A549 treated with DMSO at 1 μM for 4 hours (cell line): ENCODE results near the gene NDUFS5. TPM values are rescaled to one million over a fixed set of nuclear protein-coding genes. Genes with fewer than 3 reads are reported as not detected.

Experiments
- total RNA-seq: library from RNA; stranded (reverse); fragments of 200-300 nt; extraction: Qiagen RNA extraction; gene quantifications from 5 replicates; pipeline ENCODE4 v1.2.3, GENCODE V29; 2022; ENCODE audit warnings: low read depth

NDUFS5 gene
- total RNA-seq: 391 to 529 TPM (median 406 TPM) in 5 replicates

DNA sequence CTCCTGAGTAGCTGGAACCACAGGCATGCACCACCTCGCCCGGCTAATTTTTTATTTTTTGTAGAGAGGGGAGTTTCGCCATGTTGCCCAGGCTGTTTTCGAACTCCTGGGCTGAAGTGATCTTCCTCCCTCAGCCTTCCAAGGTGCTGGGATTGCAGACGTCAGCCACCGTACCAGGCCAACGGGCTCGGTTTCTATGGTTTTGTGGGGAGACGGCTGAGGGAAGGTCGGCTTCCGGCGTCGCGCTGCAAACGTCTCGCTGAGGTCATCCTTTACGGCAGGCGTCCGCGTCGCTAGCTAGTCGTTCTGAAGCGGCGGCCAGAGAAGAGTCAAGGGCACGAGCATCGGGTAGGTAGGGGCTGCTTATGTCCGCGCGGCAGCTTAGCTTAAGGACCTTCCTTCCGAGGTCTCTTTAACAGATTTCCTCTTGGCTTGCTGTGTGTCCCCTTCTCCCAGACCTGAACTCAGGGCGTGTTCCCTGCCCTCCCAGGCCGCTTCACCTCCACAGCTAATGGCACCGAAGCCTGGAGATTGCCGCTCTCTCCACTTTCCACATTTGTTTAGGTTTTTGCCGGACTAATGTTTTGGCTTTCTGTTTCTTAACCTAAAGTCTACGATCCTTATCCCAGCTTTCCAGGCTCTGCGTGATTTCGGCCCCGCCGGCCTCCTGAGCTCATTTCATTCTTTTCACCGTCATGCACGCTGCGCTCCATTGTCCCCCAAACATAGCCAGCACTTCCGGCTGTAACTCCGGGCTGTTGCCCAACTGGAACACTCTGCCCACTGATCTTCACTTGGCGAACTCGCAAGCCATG is at the start of gene NDUFS5:
Gene NDUFS5 (plus strand): TSS at position 300 of the 815 bp plus-strand sequence. CDS start 2,375 bp downstream, outside the sequence.

DNA sequence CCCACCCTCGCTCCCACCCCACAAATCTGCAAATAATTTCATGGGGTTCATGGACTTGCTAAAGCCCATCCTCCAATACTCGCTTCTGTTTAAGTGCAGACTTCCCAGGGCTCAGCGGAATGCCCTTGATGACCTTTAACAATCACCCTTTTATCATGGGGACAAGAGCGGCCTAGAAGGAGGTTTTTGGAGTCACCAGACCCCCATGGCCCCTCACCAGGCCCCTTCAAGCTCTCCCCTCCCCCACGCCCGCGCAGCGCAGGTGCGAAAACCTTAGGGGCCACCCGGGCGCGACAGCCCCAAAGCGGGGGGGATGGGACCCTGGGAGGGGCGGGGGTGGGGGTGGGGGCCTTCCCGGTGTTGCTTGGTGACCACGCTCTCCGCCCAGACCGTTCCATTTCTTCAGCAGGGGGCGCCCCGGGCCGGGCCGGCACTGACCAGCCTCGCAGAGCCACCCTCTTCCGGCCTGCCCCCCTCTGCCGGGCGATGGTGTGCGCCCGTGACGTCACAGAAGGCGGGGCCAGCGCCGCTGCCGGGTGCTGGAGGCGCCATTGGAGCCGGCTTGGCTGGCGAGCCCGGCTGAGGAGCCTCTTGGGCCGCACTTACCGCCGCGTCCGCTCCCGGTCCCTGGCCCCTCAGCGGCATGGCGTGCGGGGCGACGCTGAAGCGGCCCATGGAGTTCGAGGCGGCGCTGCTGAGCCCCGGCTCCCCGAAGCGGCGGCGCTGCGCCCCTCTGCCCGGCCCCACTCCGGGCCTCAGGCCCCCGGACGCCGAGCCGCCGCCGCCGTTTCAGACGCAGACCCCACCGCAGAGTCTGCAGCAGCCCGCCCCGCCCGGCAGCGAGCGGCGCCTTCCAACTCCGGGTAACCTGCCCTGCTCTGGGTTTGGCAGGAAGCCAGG is 35.2 kb upstream of the NDUFS5 start, which contains the start of gene AKIRIN1:
Gene AKIRIN1 (plus strand): TSS at position 539 of the 900 bp plus-strand sequence. CDS start 105 bp downstream, at position 644.

Other genes with a start within 250 kb of the NDUFS5 start
- gene RRAGC, start 166.6 kb upstream of the NDUFS5 start, total RNA-seq: 24.9 to 29.5 TPM (median 28.6 TPM) in 5 replicates
- 15.9 to 25.9 TPM (median 20.9 TPM) in 5 replicates for gene MYCBP, start 153.0 kb upstream of the NDUFS5 start, total RNA-seq
- gene GJA9, start 144.8 kb upstream of the NDUFS5 start, total RNA-seq: 0.05 to 0.09 TPM (median 0.08 TPM) in 3 of 5 replicates, not detected in the others
- 1.8 to 2.7 TPM (median 2.2 TPM) in 5 replicates for gene RHBDL2, start 84.5 kb upstream of the NDUFS5 start, total RNA-seq
- gene AKIRIN1, start 35.1 kb upstream of the NDUFS5 start, total RNA-seq: 41.5 to 48.9 TPM (median 44.0 TPM) in 5 replicates
- 51.5 to 61.3 TPM (median 56.9 TPM) in 5 replicates for gene MACF1, start 178.3 kb downstream of the NDUFS5 start, total RNA-seq